Measurements from ENCODE around the gene SLC35F1.

The SLC35F1 gene

DNA sequence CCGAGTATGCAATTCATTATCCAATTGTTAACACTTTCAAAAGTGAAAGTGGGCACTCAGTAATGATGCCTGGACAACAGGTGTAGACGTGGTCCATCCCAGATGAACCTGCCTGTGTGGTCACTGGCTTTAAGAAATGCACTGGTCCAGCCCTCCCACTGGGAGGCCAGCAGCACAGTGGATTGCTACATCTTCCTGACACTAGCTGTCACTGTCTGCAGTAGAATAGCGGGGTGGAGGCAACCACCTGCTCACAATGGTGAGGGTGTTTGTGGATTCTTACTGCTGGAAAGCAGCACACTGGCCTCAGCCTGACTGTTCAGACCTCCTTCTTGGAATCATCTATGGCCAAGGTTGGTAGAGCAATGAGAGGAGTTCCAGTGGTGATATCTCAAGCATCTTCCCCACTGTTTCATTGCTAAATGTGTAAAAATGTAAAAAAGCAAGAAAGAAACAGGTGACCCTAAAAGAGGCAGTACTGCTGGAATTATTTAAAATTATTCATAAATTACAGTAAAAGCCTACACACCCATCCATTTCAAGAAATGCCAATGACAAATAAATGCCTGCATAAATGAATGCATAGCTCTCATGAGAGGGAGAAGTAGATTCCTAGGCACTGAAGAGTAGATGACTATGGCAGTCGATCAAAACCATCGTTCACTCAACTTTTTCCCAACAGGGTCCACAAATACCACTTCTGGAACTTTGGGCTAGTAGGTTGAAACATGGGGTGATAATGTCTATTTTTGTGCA is 413.0 kb downstream of the SLC35F1 start:
- no peak for DNase-seq

DNA sequence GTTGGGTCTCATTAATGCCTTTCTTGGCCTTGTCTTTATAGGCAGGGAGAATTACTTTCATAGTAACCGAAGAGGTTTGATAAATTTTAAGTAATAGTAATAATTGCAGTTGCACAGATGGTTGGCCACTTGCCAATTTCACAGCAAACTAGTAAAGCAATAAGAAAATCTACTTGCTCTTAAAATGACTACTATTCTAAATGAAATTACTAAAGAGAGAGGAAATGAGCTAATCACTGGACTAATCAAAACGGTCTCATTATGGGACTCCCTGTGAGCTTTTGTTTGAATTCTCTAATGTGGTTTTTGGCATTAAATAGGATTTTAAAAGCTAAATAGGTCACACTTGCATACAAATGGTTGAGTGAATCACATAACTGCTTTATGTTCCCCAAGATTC is 413.6 kb downstream of the SLC35F1 start:
- no peak for DNase-seq

DNA sequence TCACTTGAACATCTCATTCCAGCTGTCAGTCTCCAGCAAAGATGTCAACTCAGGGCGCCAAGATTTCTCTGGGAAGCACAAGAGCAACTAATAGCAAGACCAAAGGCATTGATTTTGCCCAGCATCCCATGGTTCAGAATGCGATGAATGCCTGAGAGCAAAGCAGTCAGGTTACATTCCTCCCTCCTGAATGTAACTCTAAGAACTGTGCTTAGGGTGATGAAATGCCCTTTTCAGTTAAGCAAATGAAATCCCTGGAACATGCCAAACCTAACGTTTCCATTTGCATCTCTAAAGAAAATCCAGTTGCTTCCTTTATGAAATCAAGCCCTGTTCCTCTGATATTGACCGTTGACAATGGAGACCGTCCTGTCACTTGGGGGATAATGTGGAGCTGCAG is 417.1 kb downstream of the SLC35F1 start:
- no peak for DNase-seq

DNA sequence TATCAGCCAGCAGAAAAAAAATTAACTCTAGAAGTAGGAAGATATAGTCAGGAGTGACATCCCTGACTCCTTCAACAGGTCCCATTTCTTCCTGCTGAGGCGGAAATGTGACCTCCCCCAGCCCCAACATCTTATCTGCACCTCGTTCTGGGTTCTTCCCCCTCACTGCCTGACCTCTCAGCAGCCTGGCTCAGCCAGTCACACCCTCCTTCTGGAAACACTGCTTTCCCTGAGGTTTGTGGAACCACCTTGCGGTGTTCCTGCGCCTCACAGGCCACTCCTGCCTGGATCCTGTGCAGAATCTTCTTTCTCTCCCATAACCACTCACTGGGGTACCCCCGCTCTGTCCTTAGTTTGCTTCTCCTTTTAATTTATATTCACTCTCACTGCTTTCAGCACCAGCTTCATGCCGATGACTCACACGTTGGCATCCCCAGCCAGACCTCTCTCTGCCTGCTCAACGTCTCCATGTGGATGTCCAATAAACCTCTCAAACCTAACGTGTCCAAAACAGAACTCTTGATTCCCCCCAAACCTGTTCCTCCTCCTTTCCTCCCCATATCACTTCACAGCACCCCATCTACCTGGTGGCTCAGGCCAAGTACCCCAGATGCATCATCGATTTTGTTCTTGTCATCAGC is 418.3 kb downstream of the SLC35F1 start:
- no peak for DNase-seq

DNA sequence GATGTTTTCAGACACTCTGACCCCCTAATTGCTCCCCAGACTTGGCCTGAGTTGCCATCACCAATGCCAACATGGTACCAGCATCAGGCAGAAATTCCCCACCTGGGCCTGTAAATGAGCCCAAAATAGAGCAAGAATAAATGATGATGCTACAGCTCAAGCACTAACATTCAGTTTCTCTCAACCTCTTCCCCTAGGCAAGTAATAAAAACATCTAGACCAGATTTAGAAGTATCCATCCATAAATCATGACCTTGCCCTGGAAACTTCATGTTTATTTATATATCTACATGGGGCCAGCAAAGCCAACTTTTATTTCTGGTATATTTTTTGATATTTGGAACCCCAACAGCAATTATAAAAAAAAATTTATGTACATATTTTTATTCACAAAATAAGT is 419.6 kb downstream of the SLC35F1 start:
- no peak for DNase-seq

DNA sequence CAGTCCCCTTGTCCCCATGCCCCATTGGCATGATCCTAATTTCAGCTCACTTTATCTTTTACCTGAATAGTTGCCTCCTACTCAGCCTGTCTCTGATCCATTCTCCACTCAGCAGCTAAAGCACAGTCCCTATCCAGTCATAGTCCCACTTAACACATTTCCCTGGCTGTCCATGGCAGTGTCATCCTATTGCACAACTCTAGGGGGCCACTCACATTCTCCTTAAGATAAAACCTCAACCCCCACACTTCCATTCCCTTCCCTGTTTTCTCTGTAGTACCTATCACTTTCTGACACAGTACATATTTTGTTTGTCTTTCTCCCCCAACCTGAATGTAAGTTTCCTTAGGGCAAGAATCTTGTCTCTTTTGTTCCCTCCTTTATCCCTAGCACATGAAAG is 420.2 kb downstream of the SLC35F1 start:
- DNase-seq, result no peak

DNA sequence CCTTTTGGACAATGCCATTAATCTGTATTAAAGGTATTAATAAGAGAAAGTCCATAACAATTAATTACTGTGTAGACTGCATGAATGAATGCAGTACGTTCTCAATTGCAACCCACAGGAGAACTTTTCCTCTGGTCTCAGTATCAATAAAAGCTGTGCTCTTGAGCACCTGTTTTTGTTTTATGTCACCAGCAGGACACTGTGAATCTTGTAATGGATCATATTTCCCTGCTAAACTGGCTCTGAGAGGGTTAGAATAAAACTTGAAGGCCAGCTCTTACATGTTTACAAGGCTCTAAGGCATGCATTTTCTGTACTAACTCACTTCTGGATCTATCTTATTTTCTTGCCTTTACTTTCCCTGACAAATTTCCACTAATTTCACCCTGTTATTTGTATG is 426.7 kb downstream of the SLC35F1 start:
- no peak for DNase-seq

DNA sequence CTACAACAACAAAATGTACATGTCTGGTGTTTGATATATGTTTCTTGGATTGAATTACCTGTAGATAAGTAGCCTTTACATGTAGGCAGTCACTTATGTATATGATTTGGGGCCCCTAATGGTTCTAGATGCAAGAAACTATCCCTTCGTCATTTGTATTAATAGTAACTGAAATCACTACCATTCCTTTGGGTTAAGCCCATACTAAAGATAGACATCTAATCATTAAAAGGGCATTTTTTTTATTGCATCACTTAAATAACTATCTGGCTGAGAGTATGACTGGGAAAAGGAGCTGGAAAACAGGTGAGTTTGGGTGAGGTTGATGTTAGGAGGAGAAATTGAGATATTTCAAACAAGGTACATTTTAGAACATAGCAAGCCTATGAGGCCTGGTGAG is 427.6 kb downstream of the SLC35F1 start:
- DNase-seq, result no peak

DNA sequence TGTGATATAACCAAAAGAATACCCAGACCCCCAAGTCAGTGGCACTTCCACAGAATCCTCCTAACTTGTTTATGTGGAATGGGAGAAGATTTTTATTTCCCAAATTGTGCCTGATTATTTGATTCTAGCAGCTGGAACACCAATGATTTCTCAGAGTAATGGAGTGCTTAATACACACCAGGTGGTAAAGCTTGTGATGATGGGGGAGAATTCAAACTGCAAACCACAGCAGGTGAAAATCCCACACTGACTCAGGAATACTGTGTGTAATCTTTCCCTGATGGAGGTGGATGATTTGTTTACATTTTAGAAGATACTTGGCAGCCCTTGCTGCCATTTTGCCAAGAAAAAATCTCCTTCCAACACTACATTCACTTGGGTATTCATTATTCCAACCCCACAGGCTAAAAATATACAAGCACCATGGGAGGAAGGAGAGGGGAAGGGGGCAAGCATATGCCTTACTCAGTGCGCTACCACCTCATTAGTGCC is 428.3 kb downstream of the SLC35F1 start:
- DNase-seq, result no peak

DNA sequence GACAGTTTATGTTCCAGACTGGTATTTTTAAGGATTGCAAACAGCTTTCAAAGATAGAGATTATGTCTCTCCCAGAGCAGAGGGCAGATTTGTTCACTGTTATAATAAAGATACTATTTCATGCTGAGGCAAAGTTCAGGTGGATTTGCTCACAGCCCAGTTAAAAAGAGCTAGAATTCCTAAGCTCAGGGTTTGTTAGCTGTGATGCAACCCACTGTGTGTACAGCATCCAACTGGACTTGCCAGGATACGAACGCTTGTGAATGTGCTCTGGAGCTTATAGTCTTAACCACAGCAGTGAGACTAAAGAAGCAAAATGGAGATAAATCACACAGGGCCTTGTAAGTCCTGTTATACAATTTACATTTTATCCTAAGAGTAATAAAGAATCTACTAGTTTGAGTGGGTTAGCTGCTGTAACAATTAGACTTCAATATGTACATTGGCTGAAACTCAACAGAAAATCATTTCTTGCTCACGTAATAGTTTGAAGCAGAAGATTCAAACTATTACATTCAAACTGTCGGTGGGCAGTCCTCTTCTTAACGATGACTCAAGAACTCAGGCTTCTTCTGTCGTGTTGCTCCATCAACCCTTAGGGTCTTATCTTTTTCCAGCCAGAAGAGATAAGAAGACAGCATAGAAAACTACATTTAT is 437.1 kb downstream of the SLC35F1 start:
- DNase-seq, result no peak

DNA sequence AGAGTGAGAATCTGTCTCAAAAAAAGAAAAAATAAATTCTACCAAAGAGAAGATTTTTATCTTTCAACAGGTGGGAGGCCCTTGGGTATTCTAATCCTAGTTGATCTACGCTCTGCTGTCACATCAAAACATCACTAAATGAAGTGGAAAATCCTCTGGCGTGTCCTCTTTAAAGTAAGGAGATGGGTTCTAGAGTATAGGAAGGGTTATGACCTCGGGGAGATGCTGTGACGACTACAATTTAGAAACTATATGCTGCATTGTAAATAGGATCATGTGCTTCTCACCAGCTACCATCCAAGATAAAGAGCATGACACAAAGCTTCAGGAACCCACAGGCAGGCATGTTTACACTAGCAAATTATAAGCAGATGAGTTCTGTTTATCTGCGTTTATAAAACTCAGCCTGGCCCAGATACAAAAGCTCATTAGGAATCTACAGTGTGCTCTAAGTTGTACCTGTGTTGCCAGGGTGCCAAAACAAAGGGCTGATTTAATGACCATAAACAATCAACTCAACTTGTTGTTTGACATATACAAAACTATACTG is 443.9 kb downstream of the SLC35F1 start:
- no peak for DNase-seq

DNA sequence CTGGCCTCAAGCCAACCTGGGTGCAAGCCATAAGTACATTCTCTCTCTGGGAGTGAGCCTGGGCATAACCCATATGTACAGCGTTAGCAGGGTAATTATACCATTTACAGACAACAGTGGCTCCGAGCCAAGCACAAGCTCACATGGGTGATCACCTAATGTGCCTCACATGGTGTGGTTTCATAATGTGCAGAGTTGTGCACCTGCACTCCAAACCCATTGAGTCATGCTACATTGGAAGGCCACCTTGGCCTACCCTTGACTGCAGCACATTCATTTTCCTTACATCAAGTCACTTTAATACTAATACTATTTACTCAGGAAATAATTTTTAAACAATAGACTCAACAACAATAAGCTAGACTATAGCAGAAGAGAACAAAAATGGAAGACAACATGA is 446.5 kb downstream of the SLC35F1 start:
- DNase-seq, result no peak

DNA sequence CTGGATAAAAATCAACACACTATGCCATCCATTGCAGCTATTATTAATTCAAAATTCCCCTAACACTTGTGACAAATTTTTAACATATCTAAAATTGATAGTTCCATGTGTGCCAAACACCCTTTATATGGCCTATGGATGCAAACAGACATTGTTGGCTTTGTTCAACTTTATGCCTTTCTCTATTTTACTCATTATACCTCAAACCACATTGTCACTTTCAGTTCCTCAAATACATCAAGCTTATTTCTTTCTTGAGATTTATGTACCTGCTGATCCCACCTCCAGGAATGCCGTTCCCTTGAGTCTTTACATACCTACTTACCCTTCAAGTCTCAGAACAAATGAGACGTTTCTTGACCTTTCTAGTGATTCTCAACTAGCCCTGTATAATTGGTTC is 447.6 kb downstream of the SLC35F1 start:
- no peak for DNase-seq

DNA sequence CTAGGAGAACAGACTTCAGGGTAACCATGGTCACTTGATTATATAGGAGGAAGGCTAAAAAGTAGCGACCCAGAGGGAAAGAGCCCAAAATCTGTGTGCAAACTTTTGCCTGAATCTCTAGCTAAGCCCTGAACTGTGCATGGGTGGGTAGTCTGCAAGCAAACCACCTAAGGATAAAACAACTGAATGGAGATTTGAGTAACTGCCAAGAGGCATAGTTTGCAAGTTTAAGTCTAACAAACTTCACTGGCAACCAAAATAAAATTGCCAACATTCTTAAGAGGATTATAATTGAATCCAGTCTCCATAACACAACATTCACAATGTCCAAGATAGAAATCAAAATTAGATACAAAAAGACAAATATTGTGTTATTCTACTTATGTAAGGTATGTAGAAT is 449.0 kb downstream of the SLC35F1 start:
- no peak for DNase-seq

DNA sequence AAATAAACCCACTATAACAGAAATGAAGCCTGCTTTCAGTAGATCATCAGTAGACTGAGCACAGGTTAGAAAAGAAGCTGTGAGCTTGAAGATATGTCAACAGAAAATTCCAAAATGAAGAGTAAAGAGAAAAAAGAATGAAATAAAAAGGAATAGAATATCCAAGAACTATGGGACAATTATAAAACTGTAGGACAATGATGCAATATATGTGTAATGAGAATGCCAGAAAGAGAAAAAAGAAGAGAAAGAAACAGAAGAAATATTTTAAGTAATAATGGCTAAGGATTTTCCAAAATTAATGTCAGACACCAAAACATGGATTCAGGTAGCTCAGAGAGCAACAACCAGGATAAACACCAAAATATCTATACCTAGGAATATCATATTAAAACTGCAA is 449.6 kb downstream of the SLC35F1 start:
- DNase-seq, result no peak
